ENCODE measurements around the gene SELENOP. TPM values are rescaled to one million over a fixed set of nuclear protein-coding genes. Genes with fewer than 3 reads are reported as not detected.

Gene SELENOP
- total and polyA plus RNA-seq, 9 donors = 339 to 764 (median 590) TPM

DNA sequence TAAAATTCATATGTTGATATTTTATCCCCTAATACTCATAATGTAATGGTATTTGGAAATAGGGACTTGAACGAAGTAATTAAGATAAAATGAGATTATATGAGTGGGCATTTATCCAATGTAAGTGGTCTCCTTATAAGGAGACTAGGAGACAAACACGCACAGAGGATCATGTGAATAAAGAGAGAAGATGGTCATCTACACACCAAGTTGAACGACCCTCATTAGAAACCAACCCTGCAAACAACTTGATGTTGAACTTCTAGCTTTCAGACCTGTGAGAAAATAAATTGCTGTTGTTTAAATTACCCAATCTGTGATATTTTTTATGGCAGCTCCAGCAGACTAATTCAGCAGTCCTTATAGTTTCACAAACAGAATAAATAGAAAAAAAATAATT, 27.5 kb upstream of the SELENOP start:
- 81 to 85% (median 84%) methylated on average over 3 of the region's 3 CpGs for WGBS, 3 donors
- no peak for DNase-seq

DNA sequence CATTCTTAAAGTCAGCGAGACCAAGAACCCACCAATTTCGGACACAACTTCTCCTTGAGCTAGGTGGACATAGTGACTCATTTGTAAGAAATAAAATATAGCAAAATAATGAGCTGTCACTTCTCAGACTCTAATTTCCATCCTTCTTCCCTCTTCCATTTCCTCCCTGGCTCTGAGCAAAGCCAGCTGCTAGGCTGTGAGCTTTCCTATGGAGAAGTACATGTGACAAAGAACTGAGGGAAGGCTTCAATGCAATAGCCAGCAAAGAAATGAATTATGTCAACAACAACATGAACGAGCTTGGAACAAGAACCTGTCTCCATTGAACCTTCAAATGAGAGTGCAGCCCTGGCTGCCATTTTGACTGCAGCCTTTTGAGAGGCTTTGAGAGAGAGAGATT, 25.9 kb upstream of the SELENOP start:
- no peak overlapping the region for H3K4me3 ChIP-seq
- H3K9me3 ChIP-seq = no peaks in the 10 kb centered on the region
- TF ChIP-seq POLR2A (IDR thresholded peaks at IDR 0.05) (no peak), EP300 (IDR thresholded peaks at IDR 0.05) (no peak)
- TF ChIP-seq, protein P1, sequence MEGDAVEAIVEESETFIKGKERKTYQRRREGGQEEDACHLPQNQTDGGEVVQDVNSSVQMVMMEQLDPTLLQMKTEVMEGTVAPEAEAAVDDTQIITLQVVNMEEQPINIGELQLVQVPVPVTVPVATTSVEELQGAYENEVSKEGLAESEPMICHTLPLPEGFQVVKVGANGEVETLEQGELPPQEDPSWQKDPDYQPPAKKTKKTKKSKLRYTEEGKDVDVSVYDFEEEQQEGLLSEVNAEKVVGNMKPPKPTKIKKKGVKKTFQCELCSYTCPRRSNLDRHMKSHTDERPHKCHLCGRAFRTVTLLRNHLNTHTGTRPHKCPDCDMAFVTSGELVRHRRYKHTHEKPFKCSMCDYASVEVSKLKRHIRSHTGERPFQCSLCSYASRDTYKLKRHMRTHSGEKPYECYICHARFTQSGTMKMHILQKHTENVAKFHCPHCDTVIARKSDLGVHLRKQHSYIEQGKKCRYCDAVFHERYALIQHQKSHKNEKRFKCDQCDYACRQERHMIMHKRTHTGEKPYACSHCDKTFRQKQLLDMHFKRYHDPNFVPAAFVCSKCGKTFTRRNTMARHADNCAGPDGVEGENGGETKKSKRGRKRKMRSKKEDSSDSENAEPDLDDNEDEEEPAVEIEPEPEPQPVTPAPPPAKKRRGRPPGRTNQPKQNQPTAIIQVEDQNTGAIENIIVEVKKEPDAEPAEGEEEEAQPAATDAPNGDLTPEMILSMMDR (IDR thresholded peaks at IDR 0.05) = no peak
- DNase-seq = no peak
- no peaks in the 10 kb centered on the region for H3K36me3 ChIP-seq
- H3K27me3 ChIP-seq = no peaks in the 10 kb centered on the region
- H3K27ac ChIP-seq = no peak overlapping the region
- WGBS, 3 donors = 77 to 79% (median 79%) methylated on average over 3 of the region's 3 CpGs
- peaks cover 5% of the 10 kb centered on the region for H3K4me1 ChIP-seq (ENCODE audit: insufficient read depth)
- intact Hi-C loops (cut with DNase I) = no loop called here

More for the DNA sequence above, 27.5 kb upstream of the SELENOP start:
- no peaks in the 10 kb centered on the region for H3K9me3 ChIP-seq
- no peaks in the 10 kb centered on the region for H3K27me3 ChIP-seq
- intact Hi-C loops (cut with DNase I) = no loop called here
- no peaks in the 10 kb centered on the region for H3K36me3 ChIP-seq
- H3K4me3 ChIP-seq = no peak overlapping the region
- no peak overlapping the region for H3K27ac ChIP-seq
- peaks cover 5% of the 10 kb centered on the region for H3K4me1 ChIP-seq (ENCODE audit: insufficient read depth)
- no peak for TF ChIP-seq POLR2A (IDR thresholded peaks at IDR 0.05)
- TF ChIP-seq EP300 (IDR thresholded peaks at IDR 0.05) = no peak

DNA sequence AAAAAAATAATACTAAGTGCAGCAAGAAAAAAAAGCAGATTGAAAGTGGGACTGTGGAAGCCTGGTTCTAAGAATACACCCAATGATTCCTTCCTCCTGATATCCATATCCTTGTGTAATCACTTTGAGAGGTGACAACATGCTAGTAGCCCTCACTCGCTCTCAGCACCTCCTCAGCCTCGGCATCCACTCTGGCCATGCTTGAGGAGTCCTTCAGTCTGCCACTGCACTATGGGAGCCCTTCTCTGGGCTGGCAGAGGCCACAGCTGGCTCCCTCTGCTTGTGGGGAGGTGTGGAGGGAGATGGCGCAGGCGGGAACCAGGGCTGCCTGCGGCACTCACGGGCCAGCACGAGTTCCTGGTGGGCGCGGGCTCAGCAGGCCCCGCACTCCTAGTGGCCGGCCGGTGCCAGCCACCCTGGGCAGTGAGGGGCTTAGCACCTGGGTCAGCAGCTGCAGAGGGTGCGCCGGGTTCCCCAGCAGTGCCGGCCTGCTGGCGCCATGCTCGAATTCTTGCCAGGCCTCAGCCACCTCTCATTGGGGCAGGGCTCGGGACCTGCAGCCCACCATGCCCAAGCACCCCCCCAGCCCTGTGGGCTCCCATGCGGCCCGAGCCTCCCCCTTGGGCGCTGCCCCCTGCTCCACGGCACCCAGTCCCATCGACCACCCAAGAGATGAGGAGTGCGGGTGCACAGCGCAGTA, 24.5 kb upstream of the SELENOP start:
- Histone ChIP-seq H3K4me1 (ENCODE audit: insufficient read depth) (peaks cover 5% of the 10 kb centered on the region), H3K4me3 (no peak overlapping the region), H3K27me3 (no peaks in the 10 kb centered on the region), H3K27ac (no peak overlapping the region), H3K9me3 (no peaks in the 10 kb centered on the region), H3K36me3 (no peaks in the 10 kb centered on the region)
- DNase-seq = no peak
- TF ChIP-seq EP300 (IDR thresholded peaks at IDR 0.05) (no peak), POLR2A (IDR thresholded peaks at IDR 0.05) (no peak)
- TF ChIP-seq, protein P1 (IDR thresholded peaks at IDR 0.05) = no peak
- intact Hi-C loops (cut with DNase I) = no loop called here
- 94 to 98% (median 96%) methylated on average over 22 to 25 of the region's 25 CpGs for WGBS, 3 donors

DNA sequence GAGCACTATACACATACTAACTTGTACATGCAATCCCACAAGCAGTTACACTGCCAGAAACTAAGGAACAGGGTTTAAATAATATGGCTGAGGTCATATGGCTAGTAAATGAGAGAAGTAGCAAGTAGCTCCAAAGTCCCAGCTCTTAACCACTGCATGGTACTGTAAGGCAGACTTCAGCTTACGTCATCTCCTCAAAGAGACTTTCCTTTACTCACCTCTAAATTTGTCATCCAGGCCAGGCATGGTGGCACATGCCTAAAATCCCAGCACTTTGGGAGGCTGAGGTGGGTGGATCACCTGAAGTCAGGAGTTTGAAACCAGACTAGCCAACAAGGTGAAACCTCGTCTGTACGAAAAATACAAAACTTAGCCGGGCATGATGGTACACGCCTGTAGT, 20.4 kb upstream of the SELENOP start:
- H3K4me1 ChIP-seq (ENCODE audit: insufficient read depth) = no peaks in the 10 kb centered on the region
- intact Hi-C loops (cut with DNase I) = no loop called here
- DNase-seq = no peak
- no peak overlapping the region for H3K4me3 ChIP-seq
- 94 to 97% (median 96%) methylated on average over 5 of the region's 5 CpGs for WGBS, 3 donors
- H3K27me3 ChIP-seq = no peaks in the 10 kb centered on the region
- TF ChIP-seq, protein P1 (IDR thresholded peaks at IDR 0.05) = no peak
- TF ChIP-seq POLR2A (IDR thresholded peaks at IDR 0.05) (no peak), EP300 (IDR thresholded peaks at IDR 0.05) (no peak)
- H3K27ac ChIP-seq = no peak overlapping the region
- no peaks in the 10 kb centered on the region for H3K9me3 ChIP-seq
- H3K36me3 ChIP-seq = no peaks in the 10 kb centered on the region

DNA sequence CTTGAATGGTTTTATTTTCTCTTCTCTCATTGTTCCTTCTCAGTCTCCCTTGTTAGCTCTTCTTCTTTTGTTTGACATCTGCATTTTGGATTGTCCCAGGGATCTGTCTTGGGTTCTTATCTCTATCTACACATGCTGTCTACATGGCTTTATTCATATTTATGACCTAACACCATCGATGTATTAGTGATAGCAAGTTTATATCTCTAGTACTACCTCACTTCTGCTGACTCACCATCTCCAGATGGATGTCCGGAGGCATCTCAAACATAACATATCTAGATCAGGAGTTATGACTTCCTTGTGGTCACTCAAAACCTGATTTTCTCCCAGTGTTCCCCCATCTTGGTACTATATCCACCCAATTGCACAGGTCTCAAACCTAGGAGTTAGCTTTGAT, 19.2 kb upstream of the SELENOP start:
- Histone ChIP-seq H3K27me3 (no peaks in the 10 kb centered on the region), H3K4me3 (no peak overlapping the region), H3K27ac (no peak overlapping the region), H3K9me3 (no peaks in the 10 kb centered on the region), H3K4me1 (ENCODE audit: insufficient read depth) (no peaks in the 10 kb centered on the region), H3K36me3 (no peaks in the 10 kb centered on the region)
- TF ChIP-seq, protein P1 (IDR thresholded peaks at IDR 0.05) = no peak
- TF ChIP-seq POLR2A (IDR thresholded peaks at IDR 0.05) = no peak
- no peak for TF ChIP-seq EP300 (IDR thresholded peaks at IDR 0.05)
- DNase-seq = no peak
- intact Hi-C loops (cut with DNase I) = no loop called here
- 80 to 90% (median 86%) methylated on average over 2 of the region's 2 CpGs for WGBS, 3 donors

All from ovary (tissue), 9 donors.